GM12873 (cell line): ENCODE results near the gene FOXK1.

Experiments used
- CTCF ChIP-seq: IDR thresholded peaks from 2 replicates; pipeline ENCODE4 v1.5.1; 2012; ENCODE audit warnings: low read depth, mild to moderate bottlenecking, moderate library complexity, low read length, control low read depth; ENCODE audit not compliant: insufficient read depth; ENCODE audit errors: missing control alignments

FOXK1 gene

GRCh38 chr7:4794591-4795350, 112.7 kb downstream of the FOXK1 start:
- no peak for TF ChIP-seq CTCF

- no peak for TF ChIP-seq CTCF
These were observed 114.4 kb downstream of the FOXK1 start for GRCh38 chr7:4796453-4796852.

GRCh38 chr7:4797858-4798705, 116.0 kb downstream of the FOXK1 start:
- TF ChIP-seq CTCF = peak; percentile 89

- TF ChIP-seq CTCF = no peak
These were observed 116.7 kb downstream of the FOXK1 start for GRCh38 chr7:4798706-4799235.

GRCh38 chr7:4799508-4800268, 117.6 kb downstream of the FOXK1 start:
- TF ChIP-seq CTCF = no peak

- TF ChIP-seq CTCF = no peak
These were observed 118.4 kb downstream of the FOXK1 start for GRCh38 chr7:4800487-4800886.
